HG03378 (cell line): ENCODE data around the gene GTF2A1.

Source experiments
- ATAC-seq: cut with Tn5 transposase; IDR thresholded peaks from one replicate; pipeline ENCODE4 v1.9.1; 2021; ENCODE audit warnings: mild to moderate bottlenecking, moderate library complexity; ENCODE audit not compliant: unreplicated experiment

Gene GTF2A1

DNA sequence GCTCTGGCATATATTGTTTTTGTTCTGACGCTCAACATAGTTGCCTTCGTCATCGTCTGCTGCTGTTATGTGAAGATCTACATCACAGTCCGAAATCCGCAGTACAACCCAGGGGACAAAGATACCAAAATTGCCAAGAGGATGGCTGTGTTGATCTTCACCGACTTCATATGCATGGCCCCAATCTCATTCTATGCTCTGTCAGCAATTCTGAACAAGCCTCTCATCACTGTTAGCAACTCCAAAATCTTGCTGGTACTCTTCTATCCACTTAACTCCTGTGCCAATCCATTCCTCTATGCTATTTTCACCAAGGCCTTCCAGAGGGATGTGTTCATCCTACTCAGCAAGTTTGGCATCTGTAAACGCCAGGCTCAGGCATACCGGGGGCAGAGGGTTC, 77.0 kb downstream of the GTF2A1 start:
- ATAC-seq, result no peak

DNA sequence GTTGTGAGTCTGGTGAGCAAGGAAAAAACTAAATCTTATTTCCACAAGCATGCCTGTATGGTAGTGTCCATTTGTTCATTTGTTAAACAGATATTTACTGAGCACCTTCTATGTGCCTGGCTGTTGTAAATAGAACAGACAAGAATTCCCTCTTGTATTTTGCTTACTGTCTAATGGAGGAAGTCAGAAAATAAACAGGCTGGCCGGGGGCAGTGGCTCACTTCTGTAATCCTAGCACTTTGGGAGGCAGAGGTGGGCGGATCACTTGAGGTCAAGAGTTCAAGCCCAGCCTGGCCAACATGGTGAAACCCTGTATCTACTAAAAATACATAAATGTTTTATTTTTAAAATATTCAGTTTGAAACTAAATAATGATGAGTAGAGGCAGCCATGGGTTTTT, 79.3 kb downstream of the GTF2A1 start:
- no peak for ATAC-seq

DNA sequence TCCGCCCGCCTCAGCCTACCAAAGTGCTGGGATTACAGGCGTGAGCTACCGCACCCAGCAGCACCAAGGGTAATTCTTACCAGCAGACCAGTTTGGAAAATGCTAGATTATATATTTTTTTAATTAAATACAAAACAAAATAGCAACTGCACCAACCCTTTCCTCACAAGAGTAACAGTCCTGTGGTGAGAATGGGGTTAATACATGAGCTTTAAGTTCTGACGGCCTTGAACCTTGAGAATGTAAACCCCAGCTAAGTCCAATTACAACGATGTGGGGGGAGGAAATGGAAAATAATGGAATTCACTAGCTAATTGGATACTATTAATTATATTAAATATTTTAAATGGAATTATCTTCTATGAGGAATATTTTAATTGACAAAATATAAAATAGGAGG, 82.3 kb downstream of the GTF2A1 start:
- no peak for ATAC-seq

DNA sequence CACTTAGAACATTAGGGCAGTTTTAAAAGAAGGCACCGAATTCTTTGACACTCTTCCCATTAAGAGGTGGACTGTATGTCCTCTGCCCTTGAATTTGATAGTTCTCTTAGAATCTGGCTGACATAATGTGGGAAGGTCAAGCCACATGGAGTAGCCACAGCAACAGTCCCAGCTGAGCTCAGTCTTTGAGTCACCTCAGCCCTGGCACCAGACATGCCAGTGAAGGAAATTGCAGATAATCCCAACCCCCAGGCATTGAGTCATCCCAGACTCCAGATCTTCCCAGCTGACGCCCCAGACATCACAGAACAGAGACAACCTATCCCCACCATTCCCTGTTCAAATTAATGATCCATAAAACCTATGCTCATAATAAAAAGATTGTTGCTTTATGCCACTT, 83.4 kb downstream of the GTF2A1 start:
- ATAC-seq, result no peak

DNA sequence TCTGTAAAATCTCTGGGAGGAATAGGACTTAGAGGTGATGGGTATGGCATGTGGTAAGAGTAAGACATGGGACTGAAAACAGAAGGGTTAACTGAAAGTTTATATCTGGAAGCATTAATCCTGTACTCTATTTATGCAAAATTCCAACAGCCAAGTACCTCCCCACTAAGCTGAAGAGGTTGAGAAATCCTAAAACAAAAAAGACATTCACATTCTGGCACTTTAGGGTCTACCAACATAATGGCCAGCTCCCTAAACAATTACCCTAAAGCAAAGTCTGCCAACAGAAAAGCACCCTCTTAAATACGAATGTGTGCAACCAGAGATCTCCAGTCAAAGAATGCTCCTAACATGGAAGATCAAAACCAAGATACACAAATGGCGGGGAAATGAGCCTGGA, 87.4 kb downstream of the GTF2A1 start:
- no peak for ATAC-seq

DNA sequence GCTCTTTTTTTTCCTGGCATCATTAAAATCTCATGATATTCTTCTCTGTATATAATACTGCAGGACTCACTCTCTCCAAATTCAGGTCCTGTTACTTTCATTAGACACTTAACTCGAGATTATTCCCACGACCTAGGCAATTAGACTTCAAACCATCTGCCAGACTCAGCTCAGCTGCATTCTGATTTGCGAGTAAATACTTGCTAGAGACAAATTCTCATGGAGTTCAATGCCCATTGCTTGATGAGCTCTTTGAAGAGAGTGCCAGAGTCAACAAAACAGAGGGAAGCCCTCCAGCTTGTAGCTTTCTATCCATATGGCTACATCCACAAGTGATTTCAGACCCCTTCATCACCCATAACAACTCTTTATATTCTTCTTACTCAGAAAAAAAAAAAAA, 88.3 kb downstream of the GTF2A1 start:
- no peak for ATAC-seq

DNA sequence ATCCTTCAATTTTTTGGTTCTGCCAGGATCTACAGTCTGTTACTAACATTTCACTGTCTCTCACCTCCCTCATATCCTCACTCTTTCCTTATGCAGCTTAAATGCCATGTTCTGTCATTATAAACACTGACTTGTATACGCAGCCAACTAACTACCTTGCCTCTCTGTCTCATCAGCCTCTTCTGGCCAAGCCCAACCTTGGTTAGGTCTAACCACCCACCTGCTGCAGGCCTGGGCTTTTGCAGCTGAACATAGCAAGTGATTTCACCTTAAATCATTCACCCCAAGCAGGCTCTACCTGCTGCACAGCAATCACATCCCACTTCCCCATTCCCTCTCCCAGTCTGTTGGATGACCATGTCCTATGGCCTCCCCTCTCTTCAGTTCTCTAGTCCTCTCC, 91.5 kb downstream of the GTF2A1 start:
- no peak for ATAC-seq

DNA sequence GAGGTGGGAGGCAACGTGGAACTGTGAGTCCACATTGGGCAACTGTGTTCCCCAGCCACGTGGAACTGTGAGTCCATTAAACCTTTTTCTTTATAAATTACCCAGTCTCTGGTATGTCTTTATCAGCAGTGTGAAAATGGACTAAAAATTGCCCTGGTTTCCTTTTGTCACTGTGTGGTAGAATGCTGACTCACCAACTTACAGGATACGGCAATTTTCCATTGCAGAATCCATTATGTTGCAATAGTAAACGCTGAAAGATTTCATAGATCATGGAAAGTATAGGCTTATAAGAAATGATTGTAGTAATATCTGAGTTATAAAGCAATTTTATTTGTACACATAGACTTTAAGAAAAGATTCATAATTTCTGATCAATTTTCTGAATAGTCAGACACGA, 93.0 kb downstream of the GTF2A1 start:
- ATAC-seq, result no peak

DNA sequence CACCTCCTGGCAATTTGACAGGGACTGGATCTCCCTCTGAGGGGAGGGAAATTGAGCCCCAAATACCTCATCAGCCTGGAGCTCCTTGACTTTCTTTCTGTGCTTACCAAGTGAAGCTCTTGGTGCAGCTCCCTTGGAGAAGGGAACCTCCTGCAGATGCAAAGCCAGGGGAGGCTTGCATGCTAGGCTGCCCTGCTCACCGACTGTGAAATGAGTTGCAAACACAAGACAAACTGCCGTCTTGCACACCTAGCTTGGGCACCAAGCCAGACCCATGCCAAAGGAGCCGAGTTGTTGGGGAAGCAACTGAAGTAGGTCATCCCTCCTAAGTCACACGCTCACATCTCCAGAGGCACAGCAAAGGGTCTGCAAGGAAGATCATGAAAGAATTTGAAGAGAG, 95.2 kb downstream of the GTF2A1 start:
- no peak for ATAC-seq
